Measurements from ENCODE around the gene OGFOD2. TPM values are rescaled to one million over a fixed set of nuclear protein-coding genes. Genes with fewer than 3 reads are reported as not detected.
A peak's percentile ranks its signal among the peaks of the same experiment; 100 is the strongest.

The OGFOD2 gene
- total RNA-seq, 1 donor from 2014 or later = 12.8 TPM

GRCh38 chr12:122983789-122984515 lies 8.9 kb downstream of the OGFOD2 start:
- ATAC-seq = peak; percentile 1
- intact Hi-C loops (cut with DNase I) = loop anchor here (10.0 kb wide), 1 partner anchor 161 kb away; no protein-coding TSS in a partner anchor
- no peak for DNase-seq (ENCODE audit: low spot score)

- ATAC-seq (peak; percentile 44), DNase-seq (ENCODE audit: low spot score) (no peak)
- intact Hi-C loops (cut with DNase I) = loop anchor here (10.0 kb wide), 1 partner anchor 160 kb away; no protein-coding TSS in a partner anchor
Observed at GRCh38 chr12:122984612-122985337, 9.7 kb downstream of the OGFOD2 start.

- ATAC-seq = no peak
- intact Hi-C loops (cut with DNase I) = loop anchor here (10.0 kb wide), 1 partner anchor 159 kb away; no protein-coding TSS in a partner anchor
Observed at GRCh38 chr12:122985338-122986257, 10.6 kb downstream of the OGFOD2 start.

GRCh38 chr12:122986258-122986871 lies 11.3 kb downstream of the OGFOD2 start:
- intact Hi-C loops (cut with DNase I) = loop anchor here (10.0 kb wide), 1 partner anchor 158 kb away; no protein-coding TSS in a partner anchor
- ATAC-seq = no peak

More at GRCh38 chr12:122985338-122986257, 10.6 kb downstream of the OGFOD2 start:
- no peak for DNase-seq (ENCODE audit: low spot score)

GRCh38 chr12:122987086-122987951 lies 12.3 kb downstream of the OGFOD2 start:
- no peak for ATAC-seq
- intact Hi-C loops (cut with DNase I) = loop anchor here (10.0 kb wide), 1 partner anchor 157 kb away; no protein-coding TSS in a partner anchor
- DNase-seq (ENCODE audit: low spot score) = no peak

More at GRCh38 chr12:122986258-122986871, 11.3 kb downstream of the OGFOD2 start:
- no peak for DNase-seq (ENCODE audit: low spot score)

GRCh38 chr12:122988036-122988435 lies 13.0 kb downstream of the OGFOD2 start:
- ATAC-seq = no peak
- DNase-seq (ENCODE audit: low spot score) = no peak
- intact Hi-C loops (cut with DNase I) = loop anchor here (10.0 kb wide), 1 partner anchor 157 kb away; no protein-coding TSS in a partner anchor

- DNase-seq (ENCODE audit: low spot score) (no peak), ATAC-seq (no peak)
- intact Hi-C loops (cut with DNase I) = loop anchor here (10.0 kb wide), 1 partner anchor 156 kb away; no protein-coding TSS in a partner anchor
Observed at GRCh38 chr12:122988612-122989212, 13.7 kb downstream of the OGFOD2 start.

- intact Hi-C loops (cut with DNase I) = loop anchor here (10.0 kb wide), 1 partner anchor 155 kb away; no protein-coding TSS in a partner anchor
- no peak for ATAC-seq
- DNase-seq (ENCODE audit: low spot score) = no peak
Observed at GRCh38 chr12:122989225-122989839, 14.3 kb downstream of the OGFOD2 start.

- no peak for ATAC-seq
- intact Hi-C loops (cut with DNase I) = loop anchor here (10.0 kb wide), 1 partner anchor 155 kb away; no protein-coding TSS in a partner anchor
Observed at GRCh38 chr12:122989874-122990419, 14.9 kb downstream of the OGFOD2 start.

GRCh38 chr12:122990561-122990960 lies 15.5 kb downstream of the OGFOD2 start:
- intact Hi-C loops (cut with DNase I) = no loop called here
- ATAC-seq = no peak
- DNase-seq (ENCODE audit: low spot score) = no peak

More at GRCh38 chr12:122989874-122990419, 14.9 kb downstream of the OGFOD2 start:
- no peak for DNase-seq (ENCODE audit: low spot score)

- intact Hi-C loops (cut with DNase I) = no loop called here
- no peak for DNase-seq (ENCODE audit: low spot score)
- no peak for ATAC-seq
Observed at GRCh38 chr12:122990961-122991622, 16.0 kb downstream of the OGFOD2 start.

- ATAC-seq = no peak
- intact Hi-C loops (cut with DNase I) = no loop called here
Observed at GRCh38 chr12:122991623-122992275, 16.7 kb downstream of the OGFOD2 start.

GRCh38 chr12:122992386-122992785 lies 17.3 kb downstream of the OGFOD2 start:
- DNase-seq (ENCODE audit: low spot score) (no peak), ATAC-seq (no peak)
- intact Hi-C loops (cut with DNase I) = no loop called here

More at GRCh38 chr12:122991623-122992275, 16.7 kb downstream of the OGFOD2 start:
- no peak for DNase-seq (ENCODE audit: low spot score)

GRCh38 chr12:122994140-122994675 lies 19.2 kb downstream of the OGFOD2 start:
- DNase-seq (ENCODE audit: low spot score) (no peak), ATAC-seq (no peak)
- intact Hi-C loops (cut with DNase I) = no loop called here

Measured in sciatic nerve (tissue), 2 donors.